ENCODE measurements around the gene FBXW12.

Gene FBXW12

DNA sequence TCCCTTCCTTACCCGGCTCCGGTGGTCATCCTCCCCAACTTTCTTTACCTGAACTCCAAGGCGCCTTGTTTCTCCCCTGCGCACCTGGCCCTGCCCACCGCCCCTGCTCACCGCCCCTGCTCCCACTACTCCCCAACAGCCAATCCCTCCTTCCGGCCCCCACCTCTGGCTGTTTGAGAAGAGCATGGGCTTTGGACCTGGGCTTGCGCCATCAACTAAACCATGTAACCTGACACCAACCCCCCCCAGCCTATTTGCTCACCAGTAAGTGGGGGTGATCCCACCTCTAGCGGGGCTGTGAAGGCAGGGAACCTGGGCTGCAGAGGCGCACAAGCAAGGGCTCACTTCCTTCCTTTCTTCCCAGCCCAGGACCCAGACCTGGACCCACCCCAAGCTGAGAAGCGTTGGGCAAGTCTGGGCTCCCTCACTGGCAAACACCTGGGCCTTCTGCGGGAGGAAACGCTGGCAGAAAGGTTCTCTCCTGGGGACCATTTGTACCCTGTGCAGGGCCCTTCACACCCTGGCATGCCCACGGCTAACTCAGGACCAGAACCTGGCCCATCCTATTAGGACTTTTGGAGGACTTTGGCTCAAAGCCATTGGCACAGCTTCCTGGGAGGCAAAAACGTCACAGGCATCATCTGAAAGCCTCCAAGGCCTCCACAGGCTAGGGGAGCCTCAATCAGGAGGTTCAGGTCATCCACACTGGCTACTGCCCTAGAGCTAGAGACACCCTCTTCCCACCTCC, 58.1 kb downstream of the FBXW12 start, which contains the start of gene PLXNB1 (continued):
- TF ChIP-seq, protein P1, sequence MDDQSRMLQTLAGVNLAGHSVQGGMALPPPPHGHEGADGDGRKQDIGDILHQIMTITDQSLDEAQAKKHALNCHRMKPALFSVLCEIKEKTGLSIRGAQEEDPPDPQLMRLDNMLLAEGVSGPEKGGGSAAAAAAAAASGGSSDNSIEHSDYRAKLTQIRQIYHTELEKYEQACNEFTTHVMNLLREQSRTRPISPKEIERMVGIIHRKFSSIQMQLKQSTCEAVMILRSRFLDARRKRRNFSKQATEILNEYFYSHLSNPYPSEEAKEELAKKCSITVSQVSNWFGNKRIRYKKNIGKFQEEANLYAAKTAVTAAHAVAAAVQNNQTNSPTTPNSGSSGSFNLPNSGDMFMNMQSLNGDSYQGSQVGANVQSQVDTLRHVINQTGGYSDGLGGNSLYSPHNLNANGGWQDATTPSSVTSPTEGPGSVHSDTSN (CRISPR knock-in tag; IDR thresholded peaks at IDR 0.05), result no peak
- TF ChIP-seq ZNF394 (tag by site-specific recombination; IDR thresholded peaks at IDR 0.05; ENCODE audit: borderline replicate concordance) (peak; percentile 18; the same call in 1 of the 2 replicates), TRIM28 (IDR thresholded peaks at IDR 0.05; ENCODE audit: borderline replicate concordance, low read length) (no peak), AEBP2 (tag by site-specific recombination; IDR thresholded peaks at IDR 0.05; ENCODE audit: borderline replicate concordance) (no peak), ZBTB11 (tag by site-specific recombination; conservative IDR thresholded peaks at IDR 0.05; ENCODE audit: low read depth) (peak; percentile 80), ZNF10 (tag by site-specific recombination; IDR thresholded peaks at IDR 0.05) (no peak), ZNF362 (tag by site-specific recombination; IDR thresholded peaks at IDR 0.05) (no peak), KLF7 (tag by site-specific recombination; IDR thresholded peaks at IDR 0.05; ENCODE audit: borderline replicate concordance) (peak; percentile 51; the same call in 1 of the 2 replicates), ZNF529 (tag by site-specific recombination; IDR thresholded peaks at IDR 0.05; ENCODE audit: insufficient replicate concordance) (no peak), ZBTB7A (tag by site-specific recombination; IDR thresholded peaks at IDR 0.05; ENCODE audit: low read depth) (peak; percentile 70), ZNF580 (tag by site-specific recombination; IDR thresholded peaks at IDR 0.05) (no peak), ZNF521 (tag by site-specific recombination; IDR thresholded peaks at IDR 0.05) (no peak), ZNF404 (tag by site-specific recombination; IDR thresholded peaks at IDR 0.05) (no peak), ZNF704 (tag by site-specific recombination; IDR thresholded peaks at IDR 0.05) (no peak), ZFP3 (tag by site-specific recombination; IDR thresholded peaks at IDR 0.05; ENCODE audit: low read depth) (no peak), ZNF302 (tag by site-specific recombination; IDR thresholded peaks at IDR 0.05; ENCODE audit: low read depth) (no peak), ZNF830 (tag by site-specific recombination; IDR thresholded peaks at IDR 0.05; ENCODE audit: low read depth) (no peak), ZIC2 (tag by site-specific recombination; IDR thresholded peaks at IDR 0.05) (peak; percentile 46), ZNF114 (tag by site-specific recombination; IDR thresholded peaks at IDR 0.05) (no peak), ZNF138 (tag by site-specific recombination; IDR thresholded peaks at IDR 0.05; ENCODE audit: borderline replicate concordance) (no peak), HOXA7 (CRISPR knock-in tag; IDR thresholded peaks at IDR 0.05; ENCODE audit: borderline replicate concordance) (no peak), ZNF157 (tag by site-specific recombination; IDR thresholded peaks at IDR 0.05) (no peak), TCF7L2 (IDR thresholded peaks at IDR 0.05; ENCODE audit: borderline replicate concordance, low read depth, low read length) (no peak), ZFP69B (tag by site-specific recombination; IDR thresholded peaks at IDR 0.05) (no peak), ZNF530 (tag by site-specific recombination; IDR thresholded peaks at IDR 0.05; ENCODE audit: low read depth) (no peak), ZNF16 (tag by site-specific recombination; IDR thresholded peaks at IDR 0.05; ENCODE audit: low read depth) (no peak)
- TF ChIP-seq, protein P2, sequence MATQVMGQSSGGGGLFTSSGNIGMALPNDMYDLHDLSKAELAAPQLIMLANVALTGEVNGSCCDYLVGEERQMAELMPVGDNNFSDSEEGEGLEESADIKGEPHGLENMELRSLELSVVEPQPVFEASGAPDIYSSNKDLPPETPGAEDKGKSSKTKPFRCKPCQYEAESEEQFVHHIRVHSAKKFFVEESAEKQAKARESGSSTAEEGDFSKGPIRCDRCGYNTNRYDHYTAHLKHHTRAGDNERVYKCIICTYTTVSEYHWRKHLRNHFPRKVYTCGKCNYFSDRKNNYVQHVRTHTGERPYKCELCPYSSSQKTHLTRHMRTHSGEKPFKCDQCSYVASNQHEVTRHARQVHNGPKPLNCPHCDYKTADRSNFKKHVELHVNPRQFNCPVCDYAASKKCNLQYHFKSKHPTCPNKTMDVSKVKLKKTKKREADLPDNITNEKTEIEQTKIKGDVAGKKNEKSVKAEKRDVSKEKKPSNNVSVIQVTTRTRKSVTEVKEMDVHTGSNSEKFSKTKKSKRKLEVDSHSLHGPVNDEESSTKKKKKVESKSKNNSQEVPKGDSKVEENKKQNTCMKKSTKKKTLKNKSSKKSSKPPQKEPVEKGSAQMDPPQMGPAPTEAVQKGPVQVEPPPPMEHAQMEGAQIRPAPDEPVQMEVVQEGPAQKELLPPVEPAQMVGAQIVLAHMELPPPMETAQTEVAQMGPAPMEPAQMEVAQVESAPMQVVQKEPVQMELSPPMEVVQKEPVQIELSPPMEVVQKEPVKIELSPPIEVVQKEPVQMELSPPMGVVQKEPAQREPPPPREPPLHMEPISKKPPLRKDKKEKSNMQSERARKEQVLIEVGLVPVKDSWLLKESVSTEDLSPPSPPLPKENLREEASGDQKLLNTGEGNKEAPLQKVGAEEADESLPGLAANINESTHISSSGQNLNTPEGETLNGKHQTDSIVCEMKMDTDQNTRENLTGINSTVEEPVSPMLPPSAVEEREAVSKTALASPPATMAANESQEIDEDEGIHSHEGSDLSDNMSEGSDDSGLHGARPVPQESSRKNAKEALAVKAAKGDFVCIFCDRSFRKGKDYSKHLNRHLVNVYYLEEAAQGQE (tag by site-specific recombination; IDR thresholded peaks at IDR 0.05), result no peak
